GM19023 (cell line): ENCODE measurements around the gene COX20.

Experiments
- ATAC-seq: cut with Tn5 transposase; IDR thresholded peaks from one replicate; pipeline ENCODE4 v1.9.1; 2021; ENCODE audit warnings: mild to moderate bottlenecking, moderate library complexity; ENCODE audit not compliant: unreplicated experiment

COX20 gene

GRCh38 chr1:244869950-244870349 is 34.5 kb downstream of the COX20 start:
- ATAC-seq: no peak

- ATAC-seq: no peak
These were observed 39.6 kb downstream of the COX20 start for GRCh38 chr1:244874974-244875579.

- ATAC-seq: no peak
These were observed 40.9 kb downstream of the COX20 start for GRCh38 chr1:244876228-244876910.

GRCh38 chr1:244878681-244879080 is 43.2 kb downstream of the COX20 start:
- no peak for ATAC-seq

- ATAC-seq: no peak
These were observed 46.3 kb downstream of the COX20 start for GRCh38 chr1:244881552-244882280.

- ATAC-seq: no peak
These were observed 51.8 kb downstream of the COX20 start for GRCh38 chr1:244887281-244887680.

GRCh38 chr1:244893836-244894235 is 58.4 kb downstream of the COX20 start:
- no peak for ATAC-seq
